ENCODE measurements around the gene PTCH1.

Gene PTCH1

GRCh38 chr9:95521699-95522098 is 4.9 kb upstream of the PTCH1 start (continued):
- TF ChIP-seq GLIS1 (tag by site-specific recombination; IDR thresholded peaks at IDR 0.05) (no peak), ZNF600 (tag by site-specific recombination; IDR thresholded peaks at IDR 0.05) (no peak), ZNF596 (tag by site-specific recombination; IDR thresholded peaks at IDR 0.05) (no peak), ZNF433 (tag by site-specific recombination; IDR thresholded peaks at IDR 0.05; ENCODE audit: low read depth) (no peak), ZNF610 (tag by site-specific recombination; IDR thresholded peaks at IDR 0.05; ENCODE audit: borderline replicate concordance) (no peak), ZFP37 (tag by site-specific recombination; IDR thresholded peaks at IDR 0.05) (no peak), SP7 (tag by site-specific recombination; IDR thresholded peaks at IDR 0.05) (no peak), HOXC10 (CRISPR knock-in tag; IDR thresholded peaks at IDR 0.05) (no peak)

- Histone ChIP-seq H3K4me3 (ENCODE audit: low read depth, low read length) (no peak overlapping the region), H3K9me3 (ENCODE audit: control insufficient read depth, insufficient read depth, low read depth, low read length) (no peaks in the 10 kb centered on the region), H3K4me1 (ENCODE audit: control insufficient read depth, insufficient read depth, low read length) (peaks cover under 1% of the 10 kb centered on the region; the same call in 1 of the 2 replicates), H3K36me3 (ENCODE audit: control insufficient read depth in 2 of 2, insufficient read depth in 1 of 2, low read length in 2 of 2) (no peaks in the 10 kb centered on the region), H3K27ac (ENCODE audit: extremely low read depth, low read depth, low read length) (peak overlapping the region; percentile 89; the same call in 1 of the 2 replicates)
- POLR2A ChIA-PET: no interaction called here
- CTCF ChIA-PET: no interaction called here
- TF ChIP-seq ZNF112 (tag by site-specific recombination; IDR thresholded peaks at IDR 0.05) (no peak), PRDM10 (tag by site-specific recombination; IDR thresholded peaks at IDR 0.05) (peak; percentile 58; the same call in 1 of the 2 replicates)
These were observed 1.0 kb upstream of the PTCH1 start for GRCh38 chr9:95517559-95518425.

GRCh38 chr9:95516221-95516733 is 494 bp downstream of the PTCH1 start:
- H3K36me3 ChIP-seq (ENCODE audit: control insufficient read depth in 2 of 2, insufficient read depth in 1 of 2, low read length in 2 of 2): no peaks in the 10 kb centered on the region
- peak overlapping the region; percentile 89 for H3K27ac ChIP-seq (ENCODE audit: extremely low read depth, low read depth, low read length)
- ChIA-PET POLR2A (no interaction called here), CTCF (interaction anchor here (0.7 kb wide), 1 partner anchor 269 kb away, joined by 3 read pairs; no protein-coding TSS in a partner anchor)
- peaks cover 9% of the 10 kb centered on the region for H3K4me1 ChIP-seq (ENCODE audit: control insufficient read depth, insufficient read depth, low read length)
- H3K4me3 ChIP-seq (ENCODE audit: low read depth, low read length): peak overlapping the region; percentile 61
- no peaks in the 10 kb centered on the region for H3K9me3 ChIP-seq (ENCODE audit: control insufficient read depth, insufficient read depth, low read depth, low read length)
- TF ChIP-seq MYNN (tag by site-specific recombination; IDR thresholded peaks at IDR 0.05; ENCODE audit: borderline replicate concordance): no peak
- TF ChIP-seq ZBTB11 (tag by site-specific recombination; conservative IDR thresholded peaks at IDR 0.05; ENCODE audit: low read depth): 0 out of 2 replicates have a peak, but pooled peaks have one; percentile 17
- peak; percentile 17 for TF ChIP-seq ZBTB26 (tag by site-specific recombination; optimal IDR thresholded peaks at IDR 0.05)
- TF ChIP-seq INSM2 (tag by site-specific recombination; IDR thresholded peaks at IDR 0.05): no peak
- no peak for TF ChIP-seq PRDM10 (tag by site-specific recombination; IDR thresholded peaks at IDR 0.05)
- TF ChIP-seq FEZF1 (tag by site-specific recombination; IDR thresholded peaks at IDR 0.05): no peak
- TF ChIP-seq WT1 (tag by site-specific recombination; IDR thresholded peaks at IDR 0.05): no peak

Data from HEK293 (cell line).